Measurements from ENCODE around the gene C11orf42. TPM values are rescaled to one million over a fixed set of nuclear protein-coding genes. Genes with fewer than 3 reads are reported as not detected.
A peak's percentile ranks its signal among the peaks of the same experiment; 100 is the strongest.

Gene C11orf42
- total RNA-seq, 4 donors from 2014 or later = not detected

DNA sequence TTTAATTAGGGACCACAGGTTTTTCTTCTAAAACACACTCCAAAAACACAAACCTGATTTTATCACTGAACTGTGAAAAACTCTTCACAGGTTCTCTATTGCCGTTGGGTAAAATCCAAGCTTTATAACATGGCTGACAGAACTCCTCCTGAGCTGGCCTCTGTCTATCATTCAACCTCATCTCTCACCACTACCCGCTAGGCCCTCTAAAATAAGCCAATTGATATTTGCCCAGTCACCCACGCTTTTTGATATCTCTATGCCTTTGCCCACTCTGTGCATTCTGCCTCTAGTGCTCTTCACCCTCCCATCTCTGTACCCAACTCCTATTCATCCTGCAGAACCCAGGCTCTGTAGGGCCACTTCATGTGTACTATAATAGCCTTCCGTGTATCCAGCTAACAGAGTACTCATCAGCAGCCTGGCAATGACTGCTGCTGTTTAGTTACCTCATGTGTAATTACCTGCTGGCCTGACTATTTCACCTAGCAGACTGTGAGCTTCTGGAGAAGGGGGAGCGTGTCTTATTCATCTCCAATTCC is 32.5 kb downstream of the C11orf42 start:
- Histone ChIP-seq H3K4me3 (no peak overlapping the region), H3K27ac (no peak overlapping the region), H3K36me3 (no peaks in the 10 kb centered on the region), H3K4me1 (peaks cover 0 to 13% (median 4%) of the 10 kb centered on the region in 4 donors), H3K27me3 (no peaks in the 10 kb centered on the region), H3K9me3 (no peaks in the 10 kb centered on the region)
- TF ChIP-seq, protein P1, sequence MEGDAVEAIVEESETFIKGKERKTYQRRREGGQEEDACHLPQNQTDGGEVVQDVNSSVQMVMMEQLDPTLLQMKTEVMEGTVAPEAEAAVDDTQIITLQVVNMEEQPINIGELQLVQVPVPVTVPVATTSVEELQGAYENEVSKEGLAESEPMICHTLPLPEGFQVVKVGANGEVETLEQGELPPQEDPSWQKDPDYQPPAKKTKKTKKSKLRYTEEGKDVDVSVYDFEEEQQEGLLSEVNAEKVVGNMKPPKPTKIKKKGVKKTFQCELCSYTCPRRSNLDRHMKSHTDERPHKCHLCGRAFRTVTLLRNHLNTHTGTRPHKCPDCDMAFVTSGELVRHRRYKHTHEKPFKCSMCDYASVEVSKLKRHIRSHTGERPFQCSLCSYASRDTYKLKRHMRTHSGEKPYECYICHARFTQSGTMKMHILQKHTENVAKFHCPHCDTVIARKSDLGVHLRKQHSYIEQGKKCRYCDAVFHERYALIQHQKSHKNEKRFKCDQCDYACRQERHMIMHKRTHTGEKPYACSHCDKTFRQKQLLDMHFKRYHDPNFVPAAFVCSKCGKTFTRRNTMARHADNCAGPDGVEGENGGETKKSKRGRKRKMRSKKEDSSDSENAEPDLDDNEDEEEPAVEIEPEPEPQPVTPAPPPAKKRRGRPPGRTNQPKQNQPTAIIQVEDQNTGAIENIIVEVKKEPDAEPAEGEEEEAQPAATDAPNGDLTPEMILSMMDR (IDR thresholded peaks at IDR 0.05) = no peak
- no peak for TF ChIP-seq POLR2A (IDR thresholded peaks at IDR 0.05)
- DNase-seq = no peak

DNA sequence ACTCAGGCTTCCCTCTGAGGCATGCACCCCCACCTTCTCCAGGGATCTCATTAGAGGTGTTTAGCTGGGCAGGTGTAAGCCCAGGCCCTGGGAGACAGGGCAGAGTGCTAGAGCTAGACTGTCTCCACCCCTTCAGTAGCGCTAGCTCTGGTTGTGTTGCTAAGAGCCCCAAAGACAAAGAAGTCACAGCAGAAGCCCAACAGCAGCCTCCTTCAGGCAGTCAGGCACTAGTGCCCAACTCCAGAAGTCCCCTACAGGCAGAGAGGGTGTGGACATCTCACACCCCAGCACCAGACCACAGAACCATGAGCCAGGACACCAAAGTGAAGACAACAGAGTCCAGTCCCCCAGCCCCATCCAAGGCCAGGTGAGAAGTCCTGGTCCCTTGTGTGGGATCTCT is 33.5 kb downstream of the C11orf42 start, which contains the start of gene CNGA4:
Gene CNGA4 (plus strand): TSS at position 188 of the 400 bp plus-strand sequence. CDS start 118 bp downstream, at position 306.
- no peak for DNase-seq
- H3K9me3 ChIP-seq = no peaks in the 10 kb centered on the region
- no peak for TF ChIP-seq POLR2A (IDR thresholded peaks at IDR 0.05)
- TF ChIP-seq, protein P1 (IDR thresholded peaks at IDR 0.05) = no peak
- no peaks in the 10 kb centered on the region for H3K27me3 ChIP-seq
- H3K4me3 ChIP-seq = no peak within 1 kb of the TSS
- H3K27ac ChIP-seq = no peak within 1 kb of the TSS
- H3K36me3 ChIP-seq = no peaks in the 10 kb centered on the region
- peaks cover 0 to 2% (median under 1%) of the 10 kb centered on the region in 4 donors for H3K4me1 ChIP-seq

DNA sequence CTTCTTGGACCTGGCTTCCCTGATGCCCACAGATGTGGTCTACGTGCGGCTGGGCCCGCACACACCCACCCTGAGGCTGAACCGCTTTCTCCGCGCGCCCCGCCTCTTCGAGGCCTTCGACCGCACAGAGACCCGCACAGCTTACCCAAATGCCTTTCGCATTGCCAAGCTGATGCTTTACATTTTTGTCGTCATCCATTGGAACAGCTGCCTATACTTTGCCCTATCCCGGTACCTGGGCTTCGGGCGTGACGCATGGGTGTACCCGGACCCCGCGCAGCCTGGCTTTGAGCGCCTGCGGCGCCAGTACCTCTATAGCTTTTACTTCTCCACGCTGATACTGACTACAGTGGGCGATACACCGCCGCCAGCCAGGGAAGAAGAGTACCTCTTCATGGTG is 34.8 kb downstream of the C11orf42 start:
- Histone ChIP-seq H3K9me3 (no peaks in the 10 kb centered on the region), H3K27ac (no peak overlapping the region), H3K4me3 (no peak overlapping the region), H3K27me3 (no peaks in the 10 kb centered on the region), H3K36me3 (no peaks in the 10 kb centered on the region), H3K4me1 (no peaks in the 10 kb centered on the region)
- peak in 1 of 3 donors; percentile 34 for DNase-seq
- TF ChIP-seq, protein P1 (IDR thresholded peaks at IDR 0.05) = no peak
- TF ChIP-seq POLR2A (IDR thresholded peaks at IDR 0.05) = no peak

DNA sequence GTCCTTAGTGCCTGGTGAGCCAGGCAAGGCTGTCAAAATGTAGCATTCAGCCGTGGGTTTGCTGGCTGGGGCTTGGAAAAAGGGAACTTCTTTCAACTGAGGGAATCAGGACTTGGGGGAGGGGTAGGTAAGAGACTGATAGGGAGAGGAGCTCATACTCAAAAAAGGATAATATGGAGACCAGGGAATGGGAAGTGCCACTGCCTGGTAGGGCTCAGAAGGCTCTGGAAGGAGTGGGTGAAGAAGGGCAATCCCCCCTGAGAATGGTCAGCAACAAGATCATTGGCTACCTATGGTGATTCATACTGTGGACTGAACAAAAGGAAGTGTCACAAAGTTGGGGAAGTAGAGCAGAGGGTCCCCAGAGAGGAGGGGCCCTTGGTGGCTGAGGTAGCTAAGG is 35.4 kb downstream of the C11orf42 start:
- H3K27me3 ChIP-seq = no peaks in the 10 kb centered on the region
- no peak overlapping the region for H3K27ac ChIP-seq
- DNase-seq = no peak

DNA sequence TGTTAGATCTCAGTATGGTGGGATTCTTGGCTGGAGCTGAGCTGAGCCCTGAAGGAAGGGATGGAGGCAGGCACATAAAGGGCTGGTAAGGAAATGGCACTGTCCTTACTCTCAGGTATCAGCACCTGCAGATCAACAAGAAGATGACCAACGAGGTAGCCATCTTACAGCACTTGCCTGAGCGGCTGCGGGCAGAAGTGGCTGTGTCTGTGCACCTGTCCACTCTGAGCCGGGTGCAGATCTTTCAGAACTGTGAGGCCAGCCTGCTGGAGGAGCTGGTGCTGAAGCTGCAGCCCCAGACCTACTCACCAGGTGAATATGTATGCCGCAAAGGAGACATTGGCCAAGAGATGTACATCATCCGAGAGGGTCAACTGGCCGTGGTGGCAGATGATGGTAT is 36.0 kb downstream of the C11orf42 start:
- no peak overlapping the region for H3K4me3 ChIP-seq
- no peaks in the 10 kb centered on the region for H3K27me3 ChIP-seq
- no peak overlapping the region for H3K27ac ChIP-seq
- no peaks in the 10 kb centered on the region for H3K4me1 ChIP-seq
- H3K36me3 ChIP-seq = no peaks in the 10 kb centered on the region
- no peak for TF ChIP-seq POLR2A (IDR thresholded peaks at IDR 0.05)
- TF ChIP-seq, protein P1 (IDR thresholded peaks at IDR 0.05) = no peak
- H3K9me3 ChIP-seq = no peaks in the 10 kb centered on the region
- DNase-seq = no peak

More for the DNA sequence above, 35.4 kb downstream of the C11orf42 start:
- Histone ChIP-seq H3K36me3 (no peaks in the 10 kb centered on the region), H3K4me3 (no peak overlapping the region), H3K4me1 (no peaks in the 10 kb centered on the region), H3K9me3 (no peaks in the 10 kb centered on the region)
- no peak for TF ChIP-seq POLR2A (IDR thresholded peaks at IDR 0.05)
- TF ChIP-seq, protein P1 (IDR thresholded peaks at IDR 0.05) = no peak
